Glutamatergic neuron (in vitro differentiated cells): ENCODE measurements around the gene RNASET2. TPM values are rescaled to one million over a fixed set of nuclear protein-coding genes. Genes with fewer than 3 reads are reported as not detected.

ENCODE experiments used
- DNase-seq: peaks from one replicate; pipeline ENCODE4 v3.0.0; 2022
- H3K27ac Mint-ChIP-seq: one replicate; pipeline ENCODE4 v1.8.0; 2020; ENCODE audit warnings: mild to moderate bottlenecking, mixed read lengths, inconsistent platforms; ENCODE audit not compliant: unreplicated experiment
- H3K27me3 Mint-ChIP-seq: one replicate; pipeline ENCODE4 v1.8.0; 2020; ENCODE audit warnings: mild to moderate bottlenecking, moderate library complexity, mixed read lengths, inconsistent platforms; ENCODE audit not compliant: unreplicated experiment
- H3K36me3 Mint-ChIP-seq: one replicate; pipeline ENCODE4 v1.8.0; 2020; ENCODE audit warnings: mild to moderate bottlenecking, mixed read lengths, inconsistent platforms; ENCODE audit not compliant: unreplicated experiment
- H3K4me1 Mint-ChIP-seq: one replicate; pipeline ENCODE4 v1.8.0; 2020; ENCODE audit warnings: mild to moderate bottlenecking, low read depth, mixed read lengths, inconsistent platforms; ENCODE audit not compliant: unreplicated experiment
- H3K4me3 Mint-ChIP-seq: one replicate; pipeline ENCODE4 v1.8.0; 2020; ENCODE audit warnings: mild to moderate bottlenecking, mixed read lengths, inconsistent platforms; ENCODE audit not compliant: unreplicated experiment
- H3K9me3 Mint-ChIP-seq: one replicate; pipeline ENCODE4 v1.8.0; 2020; ENCODE audit warnings: mild to moderate bottlenecking, moderate library complexity, mixed read lengths, inconsistent platforms; ENCODE audit not compliant: unreplicated experiment
- CTCF ChIP-seq: fragments of 200-600 bp; sonication (generic); IDR thresholded peaks from one replicate; pipeline ENCODE4 v1.5.0; 2021; ENCODE audit not compliant: partially characterized antibody, unreplicated experiment
- total RNA-seq: library from RNA; stranded (reverse); fragmentation: NEBNext Ultra II Directional; extraction: Animal tissue kit (Norgen Biotek cat#: 25700); gene quantifications from one replicate; pipeline ENCODE4 v1.2.1, GENCODE V29; 2021; ENCODE audit not compliant: unreplicated experiment

Gene RNASET2
- total RNA-seq, 1 donor from 2014 or later = 2.2 TPM

DNA sequence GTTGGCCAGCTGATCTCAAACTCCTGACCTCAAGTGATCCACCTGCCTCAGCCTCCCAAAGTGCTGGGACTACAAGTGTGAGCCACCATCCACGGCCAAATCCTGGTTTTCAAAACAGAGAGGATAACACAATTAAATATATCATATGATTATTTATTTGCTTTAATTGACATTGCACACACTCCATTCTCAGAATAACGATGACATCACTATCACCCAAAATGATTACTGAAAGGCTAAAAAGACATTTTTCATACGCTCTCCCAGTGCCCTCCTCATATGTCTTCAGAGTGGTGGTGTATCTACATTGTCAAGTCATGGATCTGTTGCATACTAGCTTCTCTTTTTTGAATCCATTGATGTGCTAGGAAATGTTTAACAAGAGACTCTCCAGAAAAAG is 24.4 kb upstream of the RNASET2 start:
- Mint-ChIP-seq H3K27me3 (no peaks in the 10 kb centered on the region), H3K4me1 (no peaks in the 10 kb centered on the region), H3K9me3 (peaks cover 2% of the 10 kb centered on the region), H3K36me3 (no peaks in the 10 kb centered on the region), H3K27ac (no peak overlapping the region), H3K4me3 (no peak overlapping the region)
- DNase-seq = no peak
- TF ChIP-seq CTCF = no peak

DNA sequence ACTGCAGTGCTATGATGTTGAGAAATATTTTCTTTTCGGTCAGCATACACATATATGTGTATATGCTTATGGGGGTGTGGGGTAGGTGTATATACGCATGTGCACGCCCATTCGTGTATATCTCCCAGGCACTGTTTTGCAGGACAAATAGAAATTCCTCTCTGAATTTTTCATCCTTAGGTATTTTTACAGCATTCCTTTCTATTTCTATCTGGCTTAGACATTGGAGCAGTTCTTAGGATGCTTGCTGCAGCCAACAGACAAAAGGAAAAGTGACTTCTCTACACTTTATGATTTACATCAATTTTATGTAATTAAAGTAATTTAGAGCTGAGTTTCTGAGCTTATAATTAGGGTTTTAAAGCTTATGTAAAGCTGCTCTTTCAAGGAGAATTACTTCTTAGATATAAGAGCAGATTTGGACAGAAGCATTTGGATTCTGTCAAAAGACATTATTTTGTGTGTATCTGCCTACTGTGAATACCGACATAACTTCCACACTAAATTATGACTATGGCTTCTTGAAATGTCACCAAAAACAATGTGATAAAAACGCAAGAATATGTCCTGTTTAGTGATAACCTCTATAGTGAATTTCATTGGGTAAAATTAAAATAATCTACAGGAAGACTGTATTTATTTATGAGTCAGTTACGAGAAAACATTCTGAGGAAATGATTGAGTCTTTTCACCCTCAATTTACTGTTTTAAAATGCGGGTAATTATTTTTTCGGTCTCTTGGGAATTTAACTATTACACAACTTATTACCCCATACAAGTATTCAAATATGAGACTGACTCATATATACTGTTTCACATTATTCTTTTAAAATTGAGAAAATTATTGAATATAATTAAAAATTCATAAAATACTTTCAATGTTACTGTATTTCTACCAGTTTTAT is 21.5 kb upstream of the RNASET2 start:
- no peak for DNase-seq
- TF ChIP-seq CTCF = no peak
- Mint-ChIP-seq H3K9me3 (no peaks in the 10 kb centered on the region), H3K27me3 (no peaks in the 10 kb centered on the region), H3K4me1 (no peaks in the 10 kb centered on the region), H3K36me3 (no peaks in the 10 kb centered on the region), H3K4me3 (no peak overlapping the region), H3K27ac (no peak overlapping the region)

- no peak for DNase-seq
- no peak for TF ChIP-seq CTCF
- Mint-ChIP-seq H3K4me1 (no peaks in the 10 kb centered on the region), H3K9me3 (no peaks in the 10 kb centered on the region), H3K27ac (no peak overlapping the region), H3K36me3 (no peaks in the 10 kb centered on the region), H3K4me3 (no peak overlapping the region), H3K27me3 (no peaks in the 10 kb centered on the region)
These were observed 20.3 kb upstream of the RNASET2 start for GRCh38 chr6:166976636-166977035.

- Mint-ChIP-seq H3K4me3 (no peak overlapping the region), H3K27me3 (no peaks in the 10 kb centered on the region), H3K9me3 (no peaks in the 10 kb centered on the region), H3K36me3 (peaks cover under 1% of the 10 kb centered on the region), H3K27ac (no peak overlapping the region), H3K4me1 (no peaks in the 10 kb centered on the region)
- TF ChIP-seq CTCF = no peak
- no peak for DNase-seq
These were observed 15.8 kb upstream of the RNASET2 start for GRCh38 chr6:166972101-166972500.

GRCh38 chr6:166971271-166971670 is 14.9 kb upstream of the RNASET2 start:
- no peak overlapping the region for H3K27ac Mint-ChIP-seq
- no peaks in the 10 kb centered on the region for H3K4me1 Mint-ChIP-seq
- peaks cover 5% of the 10 kb centered on the region for H3K36me3 Mint-ChIP-seq
- no peak for TF ChIP-seq CTCF
- no peaks in the 10 kb centered on the region for H3K9me3 Mint-ChIP-seq
- H3K27me3 Mint-ChIP-seq = no peaks in the 10 kb centered on the region
- DNase-seq = no peak
- no peak overlapping the region for H3K4me3 Mint-ChIP-seq
